Skin epidermis (tissue), 12 donors: ENCODE measurements around the gene WDR88.
"Not testable (repeated sequence)": the region's sequence is repeated elsewhere in the genome, so short reads cannot be mapped to it uniquely, and the experiment has no call there.

Experiments used
- H3K27ac ChIP-seq, 21 experiments: fragments of 200-600 bp; sonication (generic) in 11 of 21; one replicate each; pipeline ENCODE4 v1.5.0; 2020; ENCODE audit warnings: mild to moderate bottlenecking in 3 of 21, inconsistent platforms in 2 of 21, moderate library complexity in 2 of 21
- H3K4me3 ChIP-seq, 7 experiments: fragments of 200-600 bp; sonication (generic) in 2 of 7; one replicate each; pipeline ENCODE4 v1.5.0; 2020; ENCODE audit warnings: inconsistent platforms in 2 of 7, mild to moderate bottlenecking in 2 of 7, moderate library complexity in 1 of 7

Gene WDR88

GRCh38 chr19:33163481-33163880 is 31.6 kb downstream of the WDR88 start:
- Histone ChIP-seq H3K27ac (no peak overlapping the region), H3K4me3 (no peak overlapping the region)

- H3K4me3 ChIP-seq, H3K27ac ChIP-seq: not testable (repeated sequence)
These were observed 34.1 kb downstream of the WDR88 start for GRCh38 chr19:33166037-33166436.

GRCh38 chr19:33167438-33167837 is 35.5 kb downstream of the WDR88 start:
- H3K27ac ChIP-seq, result no peak overlapping the region
- no peak overlapping the region for H3K4me3 ChIP-seq

DNA sequence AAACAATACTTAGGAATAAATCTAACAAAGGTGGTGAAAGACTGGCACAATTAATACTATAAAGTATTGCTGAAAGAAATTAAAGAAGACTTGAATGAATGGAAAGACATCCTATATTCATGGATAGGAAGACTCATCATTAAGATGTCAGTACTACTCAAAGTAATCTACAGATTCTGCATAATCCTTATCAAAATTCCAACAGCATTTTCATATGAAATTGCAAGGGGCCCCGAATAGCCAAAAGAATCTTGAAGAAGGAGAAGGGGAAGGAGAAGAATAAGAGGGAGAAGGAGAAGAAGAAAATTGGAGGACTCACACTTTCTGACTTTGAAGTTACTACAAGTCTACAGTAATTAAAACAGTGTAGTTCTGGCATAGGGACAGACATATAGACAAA is 36.6 kb downstream of the WDR88 start:
- no peak overlapping the region for H3K4me3 ChIP-seq
- H3K27ac ChIP-seq, result no peak overlapping the region

GRCh38 chr19:33171222-33171795 is 39.4 kb downstream of the WDR88 start:
- Histone ChIP-seq H3K27ac (no peak overlapping the region), H3K4me3 (no peak overlapping the region)

GRCh38 chr19:33171916-33172359 is 40.0 kb downstream of the WDR88 start:
- no peak overlapping the region for H3K4me3 ChIP-seq
- H3K27ac ChIP-seq, result no peak overlapping the region

DNA sequence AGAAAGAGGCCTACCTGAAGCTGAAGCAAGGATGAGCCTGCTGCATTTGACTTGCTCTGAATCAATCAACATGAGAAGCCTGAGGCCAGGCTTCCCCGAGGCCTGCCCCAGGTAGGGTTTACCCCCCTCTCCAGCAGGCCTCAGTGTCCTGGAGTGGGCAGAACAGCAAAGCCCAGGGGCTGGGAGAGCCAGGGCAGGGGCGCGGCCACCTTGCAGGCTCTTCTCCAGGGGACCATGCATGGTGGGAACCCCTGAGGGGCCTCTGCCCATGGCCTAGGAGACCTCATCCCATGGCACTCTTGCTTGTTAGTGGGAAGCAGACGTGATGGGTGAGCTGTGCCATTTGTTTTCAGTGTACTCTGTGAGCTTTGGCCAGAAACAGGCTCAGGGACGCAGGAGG is 42.3 kb downstream of the WDR88 start:
- Histone ChIP-seq H3K27ac (no peak overlapping the region), H3K4me3 (no peak overlapping the region)

DNA sequence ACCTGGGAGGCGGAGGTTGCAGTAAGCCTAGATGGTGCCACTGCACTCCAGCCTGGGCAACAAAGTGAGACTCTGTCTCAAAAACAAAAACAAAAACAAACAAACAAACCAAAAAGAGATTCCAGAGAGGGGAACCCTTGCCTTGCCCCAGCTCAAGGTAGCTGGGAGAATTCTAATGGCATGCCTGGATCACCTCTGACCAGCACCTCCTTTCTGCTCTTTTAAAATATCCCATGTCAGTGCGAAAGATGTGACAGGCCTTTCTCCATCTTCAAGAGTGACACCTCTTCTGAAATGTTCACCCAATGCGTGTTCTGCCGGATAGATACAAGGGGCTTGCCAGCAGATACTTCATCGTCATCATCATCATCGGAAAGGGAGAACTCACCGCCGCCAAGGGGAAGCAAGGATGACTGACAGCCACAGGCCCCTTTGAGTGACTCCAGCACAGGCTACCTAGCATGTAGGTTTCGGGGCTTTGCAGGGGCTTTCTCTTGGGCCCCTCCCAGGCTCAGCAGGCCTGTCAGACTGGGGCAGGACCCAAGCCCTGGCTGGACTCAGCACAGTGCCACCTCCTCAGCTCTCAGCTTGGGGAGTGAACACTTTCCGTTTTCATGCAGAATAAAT is 43.4 kb downstream of the WDR88 start:
- H3K27ac ChIP-seq, result peak overlapping the region in 2 of 21 experiments; percentile 96 to 97
- H3K4me3 ChIP-seq, result peak overlapping the region in 1 of 7 experiments; percentile 69

GRCh38 chr19:33175886-33176669 is 44.2 kb downstream of the WDR88 start:
- Histone ChIP-seq H3K4me3 (peak overlapping the region; percentile 69 to 89 (median 81)), H3K27ac (peak overlapping the region; percentile 77 to 99 (median 95))

- peak overlapping the region; percentile 77 to 99 (median 95) for H3K27ac ChIP-seq
- peak overlapping the region; percentile 69 to 89 (median 81) for H3K4me3 ChIP-seq
These were observed 44.9 kb downstream of the WDR88 start for GRCh38 chr19:33176670-33177416.

DNA sequence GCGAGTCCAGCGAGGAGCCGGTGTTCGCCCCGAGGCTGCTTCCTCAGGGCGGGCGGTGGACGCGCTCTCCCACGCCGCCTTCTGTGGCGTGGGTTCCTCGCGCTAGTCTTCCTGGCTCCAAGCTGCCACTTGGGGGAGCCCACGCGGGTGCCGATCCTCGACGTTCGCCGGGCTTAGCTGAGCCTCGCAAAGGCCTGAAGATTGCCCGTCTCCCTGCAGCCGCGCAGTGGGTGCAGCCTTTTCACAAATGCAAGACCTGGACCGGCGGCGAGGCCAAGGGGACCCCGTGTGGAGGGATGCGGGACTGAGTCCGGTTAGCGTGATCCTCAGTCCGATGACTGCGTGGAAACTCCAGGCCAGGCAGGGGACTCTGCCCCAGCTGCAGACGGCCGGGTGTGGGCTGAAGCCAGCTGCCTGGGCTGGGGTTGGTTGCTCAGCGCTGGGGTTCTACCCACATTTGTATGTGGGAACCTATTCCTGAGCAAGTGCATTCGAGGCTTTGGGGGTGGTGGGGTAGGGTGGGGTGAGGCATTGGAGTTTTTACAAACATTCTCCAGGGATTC is 45.6 kb downstream of the WDR88 start:
- H3K27ac ChIP-seq, result peak overlapping the region in 20 of 21 experiments; percentile 89 to 99 (median 94)
- H3K4me3 ChIP-seq, result peak overlapping the region; percentile 69 to 89 (median 81)

DNA sequence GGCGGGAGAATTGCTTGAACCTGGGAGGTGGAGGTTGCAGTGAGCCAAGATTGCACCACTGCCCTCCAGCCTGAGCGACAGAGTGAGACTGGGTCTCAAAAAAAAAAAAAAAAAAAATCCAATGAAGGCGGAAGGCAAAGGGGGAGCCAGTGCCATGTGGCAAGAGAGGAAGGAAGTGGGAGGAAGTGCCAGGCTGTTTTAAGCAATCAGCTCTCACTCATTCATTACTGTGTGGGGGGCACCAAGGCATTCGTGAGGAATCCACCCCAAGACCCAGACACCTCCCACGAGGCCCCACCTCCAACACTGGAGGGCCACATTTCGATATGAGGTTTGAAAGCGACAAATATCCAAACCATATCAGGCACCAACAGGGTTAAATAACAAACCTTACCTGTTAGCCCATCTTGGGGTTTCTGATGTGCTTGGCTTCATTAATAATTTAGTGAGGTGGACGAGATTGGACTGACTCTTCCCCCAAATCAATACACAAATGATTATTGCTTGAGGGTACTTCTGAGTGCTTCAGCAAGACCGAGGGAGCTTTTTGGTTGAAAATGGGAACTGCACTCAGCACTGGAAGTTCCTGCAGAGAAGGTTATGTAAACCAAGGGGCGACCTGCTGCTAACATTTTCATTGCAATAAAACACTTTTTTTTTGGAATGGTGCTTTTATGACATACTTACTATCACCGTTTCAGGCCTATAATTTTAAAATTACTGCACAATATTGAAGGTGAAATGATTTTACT is 54.7 kb downstream of the WDR88 start:
- Histone ChIP-seq H3K27ac (no peak overlapping the region), H3K4me3 (no peak overlapping the region)

- no peak overlapping the region for H3K27ac ChIP-seq
- H3K4me3 ChIP-seq, result no peak overlapping the region
These were observed 55.2 kb downstream of the WDR88 start for GRCh38 chr19:33187183-33187540.

- Histone ChIP-seq H3K27ac (no peak overlapping the region), H3K4me3 (no peak overlapping the region)
These were observed 57.5 kb downstream of the WDR88 start for GRCh38 chr19:33189453-33189852.

GRCh38 chr19:33191092-33191491 is 59.2 kb downstream of the WDR88 start:
- H3K27ac ChIP-seq, result not testable (repeated sequence)

DNA sequence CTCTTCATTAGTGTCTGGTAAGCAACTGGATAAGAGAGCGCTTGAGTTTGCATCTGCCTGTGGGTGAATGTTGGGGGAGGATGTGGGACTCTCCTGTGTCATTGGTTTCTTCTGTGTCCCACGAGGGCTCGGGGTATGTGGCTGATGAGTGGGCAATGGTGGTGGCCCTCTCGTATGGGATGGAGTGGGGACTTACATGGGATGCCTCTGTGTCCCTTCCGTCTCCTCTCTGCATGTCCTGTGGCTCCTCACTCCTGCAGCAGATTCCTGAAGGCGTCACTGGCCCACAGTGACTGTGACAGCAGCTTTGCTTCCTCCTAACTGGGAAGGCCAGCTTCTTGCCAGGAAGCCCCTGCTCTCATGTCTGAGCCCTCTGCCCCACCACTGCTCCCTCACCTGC is 59.6 kb downstream of the WDR88 start:
- H3K27ac ChIP-seq, result no peak overlapping the region
- no peak overlapping the region for H3K4me3 ChIP-seq

More at GRCh38 chr19:33191092-33191491, 59.2 kb downstream of the WDR88 start:
- not testable (repeated sequence) for H3K4me3 ChIP-seq

DNA sequence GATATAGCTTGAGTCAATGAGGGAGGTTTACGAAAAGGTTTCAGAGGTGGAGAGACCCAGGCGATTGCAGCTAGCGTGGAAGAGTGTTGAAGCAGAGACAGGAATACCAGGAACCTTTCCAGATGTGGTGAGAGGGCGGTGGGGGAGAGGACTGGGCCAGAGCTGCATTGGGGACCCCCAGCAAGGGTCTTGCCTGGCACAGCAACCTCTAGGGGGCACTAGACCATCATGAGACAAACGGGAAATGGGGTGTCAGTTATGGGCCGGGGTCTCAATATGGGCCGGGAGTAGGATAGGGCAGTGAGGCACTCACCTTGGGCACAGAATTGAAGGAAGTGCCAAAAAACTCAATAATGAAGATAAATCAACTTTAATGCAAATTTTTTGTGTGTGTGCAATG is 60.1 kb downstream of the WDR88 start:
- no peak overlapping the region for H3K4me3 ChIP-seq

GRCh38 chr19:33193269-33193864 is 61.5 kb downstream of the WDR88 start:
- Histone ChIP-seq H3K4me3 (peak overlapping the region in 1 of 7 experiments; percentile 26), H3K27ac (peak overlapping the region in 1 of 21 experiments; percentile 38)

More for the DNA sequence above, 60.1 kb downstream of the WDR88 start:
- no peak overlapping the region for H3K27ac ChIP-seq
